Prostate gland (tissue), 2 donors: ENCODE data around the gene IMPACT.

Experiments used
- CTCF ChIP-seq, 4 experiments: fragments of 200-600 bp in 2 of 4; fragments of 450-650 bp in 2 of 4; sonication (generic) in 2 of 4; IDR thresholded peaks; 1 replicate in 3 of 4; 2 replicates in 1 of 4; pipeline ENCODE4 v1.5.1; 2016 to 2019; ENCODE audit warnings: antibody characterized with exemption in 4 of 4, mild to moderate bottlenecking in 2 of 4, moderate library complexity in 2 of 4
- POLR2A ChIP-seq: fragments of 450-650 bp; IDR thresholded peaks from one replicate; pipeline ENCODE4 v1.6.1; 2016; ENCODE audit warnings: antibody characterized with exemption, mild to moderate bottlenecking

DNA sequence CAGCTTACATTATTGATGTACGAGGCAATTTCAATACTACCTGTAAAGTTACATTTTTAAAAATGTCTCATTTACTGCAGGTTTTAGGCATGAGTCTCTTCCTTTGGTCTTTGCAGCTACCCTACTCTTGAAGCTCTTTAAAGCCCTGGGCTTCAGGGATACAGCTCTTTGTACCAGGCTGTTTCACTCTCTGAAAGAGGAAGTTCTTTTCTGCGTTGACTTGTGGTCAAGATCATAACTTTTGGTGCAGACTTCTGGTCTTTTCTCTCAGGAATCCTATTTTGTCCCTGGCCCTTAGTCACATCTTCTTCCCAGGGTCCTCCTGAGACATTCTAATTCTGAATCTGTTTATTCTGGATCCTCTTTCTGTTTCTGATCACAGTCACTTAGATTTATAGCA, 17.4 kb downstream of the IMPACT start:
- TF ChIP-seq POLR2A (no peak), CTCF (IDR thresholded peaks at IDR 0.05) (no peak)
